Left renal pelvis (tissue), 4 donors: Measurements from ENCODE around the gene ABCA1. TPM values are rescaled to one million over a fixed set of nuclear protein-coding genes. Genes with fewer than 3 reads are reported as not detected.
"Not testable (repeated sequence)": the region's sequence is repeated elsewhere in the genome, so short reads cannot be mapped to it uniquely, and the experiment has no call there.

ENCODE experiments used
- DNase-seq, 4 donors: peaks; one replicate each; pipeline ENCODE4 v3.0.0-alpha.2; 2013; ENCODE audit warnings: low read depth in 4 of 4, low spot score in 3 of 4
- polyA plus RNA-seq, 4 donors: library from polyadenylated mRNA; unstranded; fragments of 120-200 nt; gene quantifications; one replicate each; pipeline ENCODE4 v1.2.1, GENCODE V29; 2013; ENCODE audit not compliant: insufficient read length in 4 of 4

ABCA1 gene
- polyA plus RNA-seq, 4 donors, result 8.7 to 17.5 (median 9.5) TPM

DNA sequence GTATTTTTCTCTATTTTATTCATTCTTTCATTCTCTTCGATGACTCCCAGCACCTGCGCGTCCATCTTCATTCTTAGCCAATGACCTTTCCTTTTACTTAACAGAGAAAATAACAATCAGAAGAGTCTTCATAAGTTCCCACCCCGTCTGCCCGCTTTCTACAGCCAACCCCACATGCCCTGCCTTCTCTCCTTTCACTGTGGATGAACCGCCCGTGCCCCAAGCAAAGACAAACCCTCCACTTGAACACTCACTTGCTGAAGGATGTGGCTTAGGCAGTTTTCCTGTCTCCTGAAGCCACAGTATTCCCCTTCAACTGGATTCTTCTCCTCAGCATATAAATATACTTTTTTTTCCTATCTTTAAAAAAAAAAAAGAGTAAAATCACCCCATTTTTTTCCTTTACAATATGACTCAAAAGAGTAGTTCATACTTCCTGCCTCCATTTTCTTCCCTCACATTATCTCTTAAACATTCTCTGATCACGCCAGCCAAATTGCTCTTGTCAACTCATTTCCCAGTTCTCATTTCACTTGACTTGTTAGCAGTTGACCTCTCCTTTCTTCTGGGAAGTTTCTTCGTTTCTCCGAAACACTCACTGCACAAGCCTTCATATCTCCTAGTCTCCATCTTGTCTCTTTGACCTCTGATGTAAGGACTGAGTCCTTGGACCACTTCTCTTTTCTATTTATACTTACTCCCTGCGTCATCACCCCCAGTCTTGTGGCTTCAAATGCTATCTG, 153.0 kb downstream of the ABCA1 start:
- DNase-seq, result no peak

DNA sequence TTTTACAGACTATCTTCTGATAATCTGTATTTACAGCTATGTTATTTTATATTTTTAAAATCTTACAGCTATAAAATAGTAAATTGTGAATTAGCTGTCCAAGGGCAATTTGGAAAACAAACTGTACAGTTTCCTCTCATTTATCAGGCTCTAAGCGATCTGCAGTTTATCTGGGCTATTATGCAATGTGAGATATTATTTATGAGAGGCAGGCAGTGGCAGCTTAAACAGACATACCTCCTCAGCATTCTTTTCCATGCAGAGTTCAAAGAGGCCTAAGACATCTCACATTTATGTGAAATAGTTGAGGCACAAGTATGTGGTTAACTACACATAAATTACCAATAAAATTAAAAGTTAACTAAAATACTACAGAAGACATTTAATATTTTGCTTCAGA, 153.8 kb downstream of the ABCA1 start:
- DNase-seq, result no peak

DNA sequence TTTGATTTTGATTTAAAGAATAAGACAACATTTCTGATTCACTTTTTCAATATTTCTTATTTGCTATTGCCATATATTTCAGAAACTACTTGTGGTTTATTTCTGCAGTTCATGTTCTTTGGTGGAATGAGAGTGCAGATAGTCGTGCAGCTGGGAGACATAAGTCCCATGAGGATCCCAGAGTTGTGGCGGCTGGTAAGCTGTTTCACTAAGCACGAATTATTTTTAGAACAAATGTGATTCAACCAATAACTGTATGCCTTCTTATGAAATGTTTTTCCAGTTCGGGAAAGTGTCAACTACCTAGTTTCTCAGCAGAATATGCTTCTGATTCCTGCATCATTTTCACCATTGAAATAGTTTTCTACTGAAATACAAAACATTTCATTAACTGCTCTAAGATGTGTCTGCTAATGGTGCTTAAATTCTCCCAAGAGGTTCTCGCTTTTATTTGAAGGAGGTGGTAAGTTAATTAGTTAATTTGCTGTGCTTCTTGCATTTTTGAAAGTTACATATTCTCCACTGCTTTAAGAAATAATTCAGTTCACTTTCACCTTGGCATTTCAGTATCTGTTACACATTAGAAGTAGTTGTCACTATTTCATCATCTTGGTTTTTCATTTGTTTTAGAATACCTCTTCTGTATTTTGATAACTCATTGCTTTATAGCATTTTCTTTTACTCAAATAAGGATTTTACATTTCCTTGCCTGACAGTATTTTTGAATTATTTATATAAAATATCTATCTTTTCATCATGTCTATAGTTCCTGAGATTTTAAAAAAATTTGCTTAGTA, 155.0 kb downstream of the ABCA1 start:
- DNase-seq, result no peak

DNA sequence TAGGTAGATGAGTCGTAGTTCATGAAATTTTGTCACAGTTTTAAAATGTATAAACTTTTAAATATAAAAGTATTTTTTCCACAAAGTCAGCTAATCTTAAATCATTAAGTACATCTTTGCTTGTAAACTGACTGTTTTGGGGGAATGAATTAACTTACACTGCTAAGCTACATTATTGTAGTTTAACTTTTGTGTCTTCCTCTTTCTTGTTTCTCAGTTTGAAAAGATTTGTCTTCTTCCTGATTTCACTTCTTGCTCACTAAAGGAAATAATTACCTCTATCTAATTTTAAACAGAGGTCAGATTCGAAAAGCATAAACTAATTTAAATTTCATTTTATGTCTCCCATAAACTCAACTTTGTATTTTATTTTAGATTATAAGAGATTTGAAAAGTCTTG, 158.3 kb downstream of the ABCA1 start:
- DNase-seq, result no peak

DNA sequence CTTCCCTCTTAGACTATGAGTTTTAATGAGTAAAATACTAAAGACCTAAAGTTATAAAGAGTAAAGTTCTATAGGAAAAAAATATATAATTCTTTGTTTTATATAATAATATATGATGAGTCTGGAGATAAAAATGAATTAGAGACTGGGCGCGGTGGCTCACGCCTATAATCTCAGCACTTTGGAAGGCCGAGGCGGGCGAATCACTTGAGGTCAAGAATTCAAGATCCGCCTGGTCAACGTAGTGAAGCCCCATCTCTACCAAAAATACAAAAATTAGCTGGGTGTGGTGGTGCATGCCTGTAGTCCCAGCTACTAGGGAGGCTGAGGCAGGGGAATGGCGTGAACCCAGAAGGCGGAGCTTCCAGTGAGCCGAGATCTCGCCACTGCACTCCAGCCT, 158.9 kb downstream of the ABCA1 start:
- DNase-seq, result not testable (repeated sequence)

DNA sequence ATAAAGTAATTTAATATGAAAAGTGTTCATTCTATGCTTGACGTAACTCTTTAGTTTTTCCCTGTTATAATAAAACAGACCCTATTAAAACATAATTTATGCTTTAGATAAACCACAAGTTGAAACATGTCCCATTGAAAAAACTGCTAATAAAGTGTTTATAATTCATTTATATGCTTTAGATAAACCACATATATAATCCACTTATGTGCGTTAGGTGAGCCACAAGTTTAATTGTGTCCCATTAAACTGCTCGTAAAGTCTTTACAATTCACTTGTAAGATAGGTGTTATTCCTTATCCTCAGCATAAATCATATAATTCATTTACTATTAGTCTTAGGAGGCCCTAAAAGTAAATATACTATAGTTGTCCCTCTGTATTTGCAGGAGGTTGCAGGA, 160.4 kb downstream of the ABCA1 start:
- no peak for DNase-seq

DNA sequence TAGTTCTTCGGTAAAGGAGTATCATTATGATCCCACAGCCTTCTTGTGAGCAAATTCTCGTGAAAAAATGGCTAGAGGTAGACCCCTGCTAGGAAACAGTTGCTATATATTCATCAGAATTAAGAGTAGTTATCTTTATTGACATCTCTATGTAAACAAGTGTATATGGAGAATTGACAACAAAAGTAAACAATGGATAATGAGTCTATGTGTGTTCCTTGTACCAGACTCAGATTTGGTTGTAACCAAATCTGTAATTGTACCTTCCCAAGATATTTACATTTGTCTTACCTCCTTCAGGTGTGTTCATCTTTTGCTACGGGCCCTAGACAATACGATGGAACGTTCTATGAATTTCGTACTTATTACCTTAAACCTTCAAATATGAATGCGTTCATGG, 161.9 kb downstream of the ABCA1 start:
- no peak for DNase-seq

DNA sequence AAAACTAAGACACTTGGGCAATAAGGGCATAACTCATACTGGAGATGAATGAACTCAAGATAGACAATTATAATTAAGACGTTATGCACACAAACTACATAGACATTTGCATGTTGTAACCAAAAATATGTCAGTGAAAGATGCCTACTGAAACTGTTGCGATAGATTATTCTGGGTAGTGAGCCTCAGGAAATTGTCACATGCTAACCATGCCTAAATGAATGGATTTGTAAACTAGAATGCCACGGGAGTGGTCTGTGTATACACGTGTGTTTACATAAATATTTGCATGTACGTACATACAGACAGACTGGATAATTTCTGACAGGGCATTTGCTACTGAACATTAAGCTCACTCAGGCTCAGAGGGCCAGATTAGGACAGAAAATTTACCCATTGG, 162.8 kb downstream of the ABCA1 start:
- DNase-seq, result no peak

DNA sequence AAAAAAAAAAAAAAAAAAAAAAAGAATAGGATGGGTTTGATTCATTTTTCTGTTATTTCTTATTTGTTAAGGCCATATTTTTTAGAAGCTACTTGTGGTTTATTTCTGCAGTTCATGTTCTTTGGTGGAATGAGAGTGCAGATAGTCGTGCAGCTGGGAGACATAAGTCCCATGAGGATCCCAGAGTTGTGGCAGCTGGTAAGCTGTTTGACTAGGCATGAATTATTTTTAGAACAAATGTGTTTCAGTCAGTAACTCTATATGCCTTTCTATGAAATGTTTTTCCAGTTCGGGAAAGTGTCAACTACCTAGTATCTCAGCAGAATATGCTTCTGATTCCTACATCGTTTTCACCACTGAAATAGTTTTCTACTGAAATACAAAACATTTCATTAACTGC, 169.0 kb downstream of the ABCA1 start:
- no peak for DNase-seq

DNA sequence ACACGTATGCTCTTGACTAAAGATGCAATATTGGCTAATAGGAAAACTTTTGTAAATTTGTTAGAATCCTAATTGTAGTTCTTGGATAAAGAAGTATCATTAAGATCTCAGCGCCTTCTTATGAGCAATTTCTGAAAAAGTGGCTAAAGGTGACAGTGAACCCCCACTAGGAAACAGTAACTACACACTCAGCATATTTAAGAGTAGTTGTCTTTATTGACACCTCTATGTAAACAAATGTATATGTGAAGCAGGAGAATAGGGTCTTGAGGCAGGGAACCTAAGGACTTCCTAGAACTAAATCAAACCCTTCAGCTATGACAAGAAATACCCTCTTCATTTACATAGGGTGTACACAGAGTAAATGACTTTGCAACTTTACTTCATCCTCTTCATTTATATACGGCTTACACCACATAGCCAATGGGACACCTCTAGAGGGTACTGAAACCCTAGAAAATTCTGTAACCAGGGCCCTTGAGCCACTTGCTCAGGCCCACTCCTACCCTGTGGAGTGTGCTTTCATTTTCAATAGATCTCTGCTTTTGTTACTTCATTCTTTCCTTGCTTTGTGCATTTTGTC, 177.7 kb downstream of the ABCA1 start:
- DNase-seq, result no peak

DNA sequence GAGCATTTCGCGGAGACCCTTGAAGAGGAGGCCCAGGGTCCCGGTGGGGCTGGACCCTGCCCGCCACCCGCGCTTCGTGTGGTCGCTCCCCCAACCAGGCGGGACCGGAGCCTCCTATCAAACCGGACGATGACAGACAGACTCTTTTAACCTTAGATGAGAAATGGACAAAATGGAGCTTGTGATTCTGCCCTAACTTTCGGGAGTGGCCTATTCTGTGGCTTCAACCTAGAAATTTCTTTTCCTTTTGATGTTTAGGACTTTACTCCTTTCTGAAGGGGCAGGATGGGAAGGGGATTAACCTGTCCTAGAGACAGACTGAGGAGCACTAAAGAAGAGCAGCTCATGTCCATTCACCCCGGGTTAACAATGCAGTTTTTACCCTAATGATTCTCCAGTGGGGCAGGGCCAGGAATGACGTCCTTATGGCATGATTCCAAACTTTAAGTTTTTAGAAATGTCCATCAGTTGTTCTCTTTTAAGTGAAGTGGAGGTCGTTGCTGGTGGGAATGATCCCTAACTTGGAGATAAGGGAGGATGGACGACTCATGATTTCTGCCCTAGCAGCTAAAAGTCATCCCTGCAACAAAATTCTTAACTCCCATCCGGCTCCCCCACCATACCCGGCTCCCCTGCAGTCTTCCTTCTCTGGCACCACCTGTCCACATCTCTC, 179.5 kb downstream of the ABCA1 start:
- peak in 3 of 4 donors; percentile 16 to 46 (median 35) for DNase-seq

DNA sequence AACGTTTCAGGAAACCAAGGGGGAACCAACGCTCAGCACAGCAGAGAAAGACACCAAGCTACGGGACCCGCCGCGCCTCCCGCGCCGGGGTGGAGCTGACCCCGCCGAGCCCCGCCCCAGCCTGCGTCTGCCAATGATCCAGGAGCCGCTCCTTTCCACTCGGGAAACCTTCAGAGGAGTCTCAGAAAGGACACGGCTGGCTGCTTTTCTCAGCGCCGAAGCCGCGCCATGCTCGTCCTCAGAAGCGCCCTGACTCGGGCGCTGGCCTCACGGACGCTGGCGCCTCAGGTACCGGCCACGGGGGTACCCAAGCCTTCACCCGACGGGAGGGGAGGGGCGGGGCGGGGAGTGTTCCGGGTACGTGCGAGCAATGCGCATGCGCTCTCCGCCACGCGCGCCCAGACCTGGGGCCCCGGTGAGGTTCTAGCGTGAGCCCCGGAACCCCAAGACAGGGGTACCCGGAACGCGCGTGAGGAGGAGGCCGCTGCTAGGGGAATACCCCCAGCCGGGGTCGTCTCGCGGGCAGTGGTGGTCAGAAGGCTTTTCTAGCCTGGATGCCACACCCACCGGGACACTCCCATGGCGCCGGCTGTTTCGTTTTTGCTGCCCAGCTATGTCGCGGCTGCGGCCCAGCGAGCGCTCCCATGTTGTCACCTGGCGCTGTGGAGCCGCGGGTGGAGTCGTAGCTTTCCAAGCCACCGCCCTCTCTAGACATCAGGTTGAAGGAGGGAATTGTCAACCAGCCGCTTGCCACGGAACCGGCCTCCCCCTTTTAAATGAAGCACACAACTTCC, 180.2 kb downstream of the ABCA1 start, which contains the start of gene NIPSNAP3A:
Gene NIPSNAP3A (plus strand): TSS at position 119 of the 794 bp plus-strand sequence. CDS start 110 bp downstream, at position 229.
- peak; percentile 69 to 78 (median 72) for DNase-seq

DNA sequence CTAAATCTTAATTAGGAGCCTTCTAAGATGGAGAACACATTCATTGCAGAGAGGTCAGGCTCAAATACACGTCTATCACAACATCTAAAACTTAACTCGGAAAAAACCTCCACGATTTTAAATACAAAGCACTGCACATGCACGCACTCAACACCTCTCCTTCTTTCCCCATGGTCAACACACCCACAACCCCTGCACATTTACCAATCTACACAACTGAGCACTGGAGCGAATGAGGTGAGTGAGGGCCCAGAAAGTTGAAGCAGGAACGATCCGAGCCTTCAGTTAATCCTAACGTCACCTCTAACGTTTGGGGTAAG, 180.8 kb downstream of the ABCA1 start:
- DNase-seq, result no peak

DNA sequence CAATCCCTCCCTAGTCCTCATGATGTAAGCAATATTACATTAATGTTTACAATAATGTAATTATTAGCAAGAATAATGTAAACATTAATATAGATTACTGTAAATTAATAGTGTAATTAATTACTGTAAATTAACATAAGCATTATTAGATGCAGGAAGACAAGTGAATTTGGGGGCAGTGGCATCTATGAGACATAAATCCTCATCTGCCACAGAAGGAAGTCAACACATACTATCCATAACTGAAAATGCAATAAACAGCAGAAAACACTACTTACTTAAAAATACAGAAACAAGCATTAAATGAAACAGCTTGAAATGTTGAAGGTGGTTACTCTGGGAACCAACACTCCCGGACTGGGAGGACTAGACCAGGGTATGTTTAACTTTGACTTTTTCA, 181.2 kb downstream of the ABCA1 start:
- DNase-seq, result peak in 1 of 4 donors; percentile 12

DNA sequence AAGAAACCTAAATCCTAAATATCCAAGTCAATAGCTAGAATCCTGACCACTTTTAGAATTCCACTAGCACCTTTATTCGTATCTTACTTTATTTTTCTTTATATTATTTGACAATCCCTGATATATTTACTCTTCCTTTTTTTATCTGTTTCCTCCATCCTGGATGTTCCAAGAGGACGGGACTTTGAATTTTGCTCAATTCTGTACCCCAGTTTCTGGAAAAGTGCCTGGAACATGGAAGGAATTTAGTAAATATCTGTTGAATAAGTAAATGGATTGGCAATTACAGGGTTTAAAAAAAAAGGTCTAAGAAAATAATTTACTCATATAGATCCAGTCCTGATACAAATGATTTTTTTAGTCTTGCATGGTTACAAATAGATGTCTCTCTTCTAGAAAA, 181.7 kb downstream of the ABCA1 start:
- no peak for DNase-seq

DNA sequence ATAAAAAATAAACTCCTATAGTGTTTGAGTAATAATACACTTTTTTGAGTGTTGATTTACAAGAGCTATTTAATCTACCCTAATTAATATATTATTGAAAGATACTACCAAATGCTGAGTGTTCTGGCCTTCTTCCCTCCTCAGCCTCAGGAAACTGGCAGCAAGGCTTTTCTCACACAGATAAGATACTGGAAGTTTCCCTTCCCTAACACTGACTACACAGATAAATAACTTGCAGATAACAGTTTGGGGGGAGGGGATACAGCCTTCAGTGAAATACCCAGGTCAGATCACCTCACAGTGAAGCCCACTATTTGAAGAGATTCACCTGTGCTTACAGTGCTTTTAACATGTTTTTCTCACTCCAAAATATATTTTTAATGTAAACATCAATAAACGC, 182.1 kb downstream of the ABCA1 start:
- DNase-seq, result no peak

DNA sequence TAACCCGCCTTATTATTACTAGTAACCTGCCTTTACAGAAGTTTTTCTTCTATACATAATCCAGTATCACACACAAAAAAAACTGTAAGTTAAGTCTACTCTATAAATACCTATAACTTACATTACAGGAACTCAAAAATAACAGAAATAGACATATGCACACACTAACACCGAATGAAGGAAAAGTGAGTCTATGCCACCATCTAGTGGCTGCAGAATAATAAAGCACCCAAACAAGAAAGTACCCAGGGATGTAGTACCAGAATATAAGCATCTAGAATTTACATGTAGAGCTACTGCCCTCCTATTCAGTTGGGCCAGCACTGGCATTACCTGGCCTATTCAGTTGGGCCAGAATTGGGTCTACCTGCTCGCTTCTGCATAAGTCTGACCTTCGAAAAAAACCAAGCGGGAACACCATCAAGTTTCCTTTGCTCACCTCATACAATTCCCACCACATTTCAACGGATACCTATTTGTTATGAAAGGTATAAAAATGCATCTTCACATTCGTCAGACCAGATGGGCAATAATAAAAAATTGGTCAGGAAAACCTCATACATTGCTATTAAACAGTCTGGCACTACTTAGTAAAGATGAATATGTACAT, 184.5 kb downstream of the ABCA1 start:
- DNase-seq, result peak; percentile 37 to 49 (median 46)

DNA sequence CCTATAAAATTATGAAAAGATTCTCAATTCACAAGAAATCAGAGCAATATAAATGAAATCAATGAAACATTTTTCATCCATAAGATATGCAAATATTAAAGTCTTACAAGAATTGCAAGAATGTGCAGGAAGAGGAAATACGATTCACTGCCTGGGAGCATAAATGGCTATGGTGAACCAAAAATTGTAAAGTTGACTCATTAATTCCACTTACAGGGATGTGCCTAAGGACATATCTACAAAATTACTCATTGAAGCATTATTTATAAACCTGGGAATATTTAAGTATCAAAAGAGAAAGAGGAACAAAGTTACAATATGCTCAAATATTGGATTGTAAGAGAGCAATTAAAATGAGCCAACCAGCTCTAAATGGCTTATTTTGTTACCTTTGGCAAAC, 187.3 kb downstream of the ABCA1 start:
- no peak for DNase-seq

DNA sequence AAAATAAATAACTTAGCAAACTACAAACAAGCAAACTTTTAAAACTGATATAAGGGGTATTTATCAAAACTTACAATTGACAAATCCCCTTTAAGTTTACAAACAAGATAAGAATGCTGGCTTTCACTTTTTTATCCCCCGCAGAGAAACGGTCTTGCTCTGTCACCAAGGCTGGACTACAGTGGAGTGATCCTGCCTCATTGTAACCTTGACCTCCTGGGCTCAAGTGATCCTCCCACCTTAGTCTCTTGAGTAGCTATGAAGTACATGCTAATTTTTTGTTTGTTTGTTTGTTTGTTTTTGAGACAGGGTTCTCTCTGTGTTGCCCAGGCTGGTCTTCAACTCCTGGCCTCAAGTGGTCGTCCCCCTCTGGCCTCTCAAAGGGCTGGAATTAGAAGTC, 189.5 kb downstream of the ABCA1 start:
- DNase-seq, result no peak
